Hepatocyte (in vitro differentiated cells): ENCODE data around the gene GALNT7. TPM values are rescaled to one million over a fixed set of nuclear protein-coding genes. Genes with fewer than 3 reads are reported as not detected.

Experiments
- DNase-seq: peaks from one replicate; pipeline ENCODE4 v3.0.0-alpha.2; 2016; ENCODE audit warnings: low spot score
- H2AFZ ChIP-seq: fragments of 200-600 bp; sonication (generic); 2 replicates; pipeline ENCODE4 v1.6.0; 2016; ENCODE audit warnings: antibody characterized with exemption, mild to moderate bottlenecking
- H3K27ac ChIP-seq: fragments of 200-600 bp; sonication (generic); 2 replicates; pipeline ENCODE4 v1.5.1; 2016; ENCODE audit warnings: mild to moderate bottlenecking
- H3K27me3 ChIP-seq: fragments of 200-600 bp; sonication (generic); 2 replicates; pipeline ENCODE4 v1.6.1; 2016
- H3K36me3 ChIP-seq: fragments of 200-600 bp; sonication (generic); replicated peaks from 2 replicates; pipeline ENCODE4 v1.5.1; 2016; ENCODE audit warnings: low read depth; ENCODE audit not compliant: insufficient read depth
- H3K4me1 ChIP-seq: fragments of 200-600 bp; sonication (generic); 2 replicates; pipeline ENCODE4 v1.5.1; 2016; ENCODE audit warnings: mild to moderate bottlenecking, moderate library complexity; ENCODE audit not compliant: insufficient read depth
- H3K4me2 ChIP-seq: fragments of 200-600 bp; sonication (generic); 2 replicates; pipeline ENCODE4 v1.6.0; 2016
- H3K4me3 ChIP-seq: fragments of 200-600 bp; sonication (generic); 2 replicates; pipeline ENCODE4 v1.5.1; 2016; ENCODE audit warnings: mild to moderate bottlenecking
- H3K79me2 ChIP-seq: fragments of 200-600 bp; sonication (generic); 2 replicates; pipeline ENCODE4 v1.6.0; 2017; ENCODE audit warnings: mild to moderate bottlenecking
- H3K9me2 ChIP-seq: fragments of 200-600 bp; sonication (generic); replicated peaks from 2 replicates; pipeline ENCODE4 v1.6.0; 2017; ENCODE audit warnings: mild to moderate bottlenecking; ENCODE audit not compliant: insufficient read depth
- H3K9me3 ChIP-seq: fragments of 200-600 bp; sonication (generic); 2 replicates; pipeline ENCODE4 v1.5.1; 2016; ENCODE audit warnings: low read depth, mild to moderate bottlenecking
- H4K20me1 ChIP-seq: fragments of 200-600 bp; sonication (generic); 2 replicates; pipeline ENCODE4 v1.6.0; 2016; ENCODE audit warnings: mild to moderate bottlenecking; ENCODE audit not compliant: insufficient read depth, poor library complexity, severe bottlenecking
- CTCF ChIP-seq: fragments of 200-600 bp; sonication (generic); IDR thresholded peaks from 2 replicates; pipeline ENCODE4 v1.5.1; 2016; ENCODE audit warnings: antibody characterized with exemption, mild to moderate bottlenecking; ENCODE audit not compliant: poor library complexity
- EZH2 ChIP-seq: fragments of 200-600 bp; sonication (generic); IDR thresholded peaks from 2 replicates; pipeline ENCODE4 v1.6.1; 2016; ENCODE audit warnings: antibody characterized with exemption, mild to moderate bottlenecking, borderline replicate concordance
- EZH2phosphoT487 ChIP-seq: fragments of 200-600 bp; sonication (generic); IDR thresholded peaks from one replicate; pipeline ENCODE4 v1.6.1; 2018; ENCODE audit warnings: antibody characterized with exemption, mild to moderate bottlenecking, low read depth, moderate library complexity; ENCODE audit not compliant: unreplicated experiment, severe bottlenecking
- WGBS: methylation state at CpG from one replicate; pipeline ENCODE4 v1.1.6; 2016; ENCODE audit warnings: low lambda C conversion rate; ENCODE audit errors: missing lambda C conversion rate; 5-methylcytosine and 5-hydroxymethylcytosine counted together
- polyA plus RNA-seq: library from polyadenylated mRNA; unstranded; fragments of >200 nt; fragmentation: Nextera tagmentation; extraction: Ambion mirVana; gene quantifications from 2 replicates; pipeline ENCODE4 v1.2.1, GENCODE V29; 2016
- total RNA-seq: library from RNA; depleted of rRNA; stranded (reverse); fragments of >200 nt; gene quantifications from 2 replicates; pipeline ENCODE4 v1.2.3, GENCODE V29; 2014

The GALNT7 gene
- total and polyA plus RNA-seq, 2 experiments from 2014 or later = 23.7 to 44.6 TPM

- H3K9me3 ChIP-seq = no peaks in the 10 kb centered on the region
- H3K27ac ChIP-seq = no peak overlapping the region
- peaks cover 2% of the 10 kb centered on the region for H3K79me2 ChIP-seq
- no peaks in the 10 kb centered on the region for H3K36me3 ChIP-seq
- TF ChIP-seq EZH2phosphoT487 (no peak), CTCF (no peak), EZH2 (no peak)
- H3K27me3 ChIP-seq = no peaks in the 10 kb centered on the region
- H4K20me1 ChIP-seq = no peaks in the 10 kb centered on the region
- no peak overlapping the region for H3K4me3 ChIP-seq
- H3K9me2 ChIP-seq = no peaks in the 10 kb centered on the region
- no peak for DNase-seq
- H3K4me2 ChIP-seq = no peak overlapping the region
- 97% methylated on average over 4 of the region's 4 CpGs for WGBS
- no peak overlapping the region for H2AFZ ChIP-seq
- peaks cover 4% of the 10 kb centered on the region for H3K4me1 ChIP-seq
Measured at GRCh38 chr4:173274744-173275143, 106.1 kb downstream of the GALNT7 start.

DNA sequence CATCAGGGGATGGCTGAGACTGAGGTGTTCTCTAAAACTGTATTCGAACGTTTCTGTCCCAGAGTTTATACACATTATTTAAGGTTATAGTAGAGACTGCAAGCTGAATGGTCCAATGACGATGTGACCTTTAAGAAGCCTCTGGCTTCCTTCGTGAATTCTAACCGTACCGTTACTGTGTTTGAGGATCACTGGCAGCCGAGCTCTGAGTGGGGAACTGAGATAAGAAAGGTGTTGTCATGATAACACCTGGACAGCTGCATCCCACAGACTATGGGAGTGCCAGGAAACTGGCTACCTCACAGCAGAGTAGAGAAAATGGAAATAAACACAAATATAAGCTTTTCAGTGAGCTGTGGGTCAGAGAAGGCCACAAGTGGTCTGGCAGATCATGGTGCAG is 106.5 kb downstream of the GALNT7 start:
- H3K4me2 ChIP-seq = no peak overlapping the region
- H3K9me3 ChIP-seq = no peaks in the 10 kb centered on the region
- peaks cover 2% of the 10 kb centered on the region for H3K79me2 ChIP-seq
- H3K27ac ChIP-seq = no peak overlapping the region
- no peak overlapping the region for H2AFZ ChIP-seq
- no peak overlapping the region for H3K4me3 ChIP-seq
- H4K20me1 ChIP-seq = no peaks in the 10 kb centered on the region
- 92% methylated on average over 7 of the region's 7 CpGs for WGBS
- H3K9me2 ChIP-seq = no peaks in the 10 kb centered on the region
- no peak for DNase-seq
- TF ChIP-seq CTCF = no peak
- H3K36me3 ChIP-seq = no peaks in the 10 kb centered on the region
- no peaks in the 10 kb centered on the region for H3K27me3 ChIP-seq
- peaks cover 4% of the 10 kb centered on the region for H3K4me1 ChIP-seq

DNA sequence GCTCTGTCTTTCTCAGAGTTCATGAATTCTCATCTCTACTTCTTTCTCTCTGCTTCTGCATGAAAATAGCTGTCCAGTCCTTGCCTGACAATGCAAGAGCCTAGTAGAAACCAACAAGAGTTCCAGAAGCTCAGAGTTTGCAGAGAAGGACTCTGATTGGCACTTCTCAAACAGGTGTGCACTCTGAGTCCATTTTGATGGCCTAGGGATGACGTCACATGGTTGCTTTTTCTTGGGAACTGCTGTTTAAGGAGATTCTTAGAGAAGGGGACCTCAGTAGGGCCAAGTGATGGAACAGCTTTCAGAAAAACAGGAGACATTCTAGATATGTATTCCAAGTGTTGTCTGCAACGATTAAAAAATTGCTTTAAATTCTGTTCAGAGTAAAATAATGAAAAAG is 108.7 kb downstream of the GALNT7 start:
- no peaks in the 10 kb centered on the region for H3K36me3 ChIP-seq
- no peak overlapping the region for H3K27ac ChIP-seq
- H3K27me3 ChIP-seq = no peaks in the 10 kb centered on the region
- no peaks in the 10 kb centered on the region for H3K9me3 ChIP-seq
- H3K4me1 ChIP-seq = no peaks in the 10 kb centered on the region
- no peaks in the 10 kb centered on the region for H3K9me2 ChIP-seq
- no peak overlapping the region for H3K4me2 ChIP-seq
- WGBS = 91% methylated on average over 2 of the region's 2 CpGs
- TF ChIP-seq EZH2phosphoT487 (no peak), CTCF (no peak), EZH2 (no peak)
- DNase-seq = no peak
- H3K4me3 ChIP-seq = no peak overlapping the region
- H2AFZ ChIP-seq = no peak overlapping the region
- peaks cover 2% of the 10 kb centered on the region for H3K79me2 ChIP-seq
- H4K20me1 ChIP-seq = no peaks in the 10 kb centered on the region

GRCh38 chr4:173280998-173281397 is 112.4 kb downstream of the GALNT7 start:
- Histone ChIP-seq H3K4me2 (no peak overlapping the region), H3K4me1 (no peaks in the 10 kb centered on the region), H3K27me3 (no peaks in the 10 kb centered on the region), H3K27ac (no peak overlapping the region), H3K9me2 (no peaks in the 10 kb centered on the region), H3K9me3 (peaks cover 8% of the 10 kb centered on the region), H3K79me2 (peaks cover 2% of the 10 kb centered on the region), H3K36me3 (no peaks in the 10 kb centered on the region), H3K4me3 (no peak overlapping the region), H4K20me1 (no peaks in the 10 kb centered on the region), H2AFZ (no peak overlapping the region)
- TF ChIP-seq EZH2 = no peak
- no peak for TF ChIP-seq EZH2phosphoT487
- TF ChIP-seq CTCF = no peak
- DNase-seq = no peak
- 96% methylated on average over 4 of the region's 4 CpGs for WGBS
